ENCODE results near the gene KRTAP5-5. TPM values are rescaled to one million over a fixed set of nuclear protein-coding genes. Genes with fewer than 3 reads are reported as not detected.

Gene KRTAP5-5
- total and polyA plus RNA-seq, 2 donors (not counting 3 experiments of a cell fraction or from before 2014, with no cell fraction given): not detected

DNA sequence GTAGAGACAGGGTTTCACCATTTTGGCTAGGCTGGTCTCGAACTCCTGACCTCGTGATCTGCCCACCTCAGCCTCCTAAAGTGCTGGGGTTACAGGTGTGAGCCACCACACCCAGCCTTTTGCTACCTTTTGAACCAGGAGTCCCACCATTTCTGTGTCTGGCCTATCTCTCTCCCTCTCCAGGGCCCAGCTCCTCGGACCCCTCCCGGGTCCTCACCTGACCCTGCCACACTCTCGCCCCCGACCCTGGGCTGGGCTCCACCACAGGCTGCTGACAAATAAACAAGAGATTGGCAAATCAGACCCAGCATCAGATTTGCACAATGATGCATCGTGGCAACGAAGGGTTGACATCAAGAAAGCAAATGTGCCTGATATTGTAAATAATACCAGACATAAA lies 8.8 kb downstream of the KRTAP5-5 start:
- POLR2A ChIA-PET: no interaction called here
- Histone ChIP-seq H3K9me3 (replicated peaks; ENCODE audit: control insufficient read depth, insufficient read depth, low read length) (no peaks in the 10 kb centered on the region), H3K4me3 (replicated peaks in 1 of 3; ENCODE audit: insufficient read depth in 1 of 3, low read depth in 1 of 3, low read length in 3 of 3) (no peak overlapping the region), H3K79me2 (ENCODE audit: control insufficient read depth, insufficient read depth, low read length) (no peaks in the 10 kb centered on the region), H3K27ac (ENCODE audit: insufficient read depth, low read depth, low read length) (no peak overlapping the region), H3K4me2 (ENCODE audit: insufficient read depth, low read length) (no peak overlapping the region), H3K4me1 (ENCODE audit: control insufficient read depth, extremely low read depth, insufficient read depth, low read length) (peaks cover 11% of the 10 kb centered on the region), H4K20me1 (replicated peaks; ENCODE audit: control insufficient read depth, extremely low read depth, insufficient read depth, low read length) (no peaks in the 10 kb centered on the region), H3K9ac (replicated peaks; ENCODE audit: extremely low read depth, insufficient read depth, low read length) (no peak overlapping the region), H3K9me1 (replicated peaks; ENCODE audit: control insufficient read depth, extremely low read depth, insufficient read depth, low read length) (no peaks in the 10 kb centered on the region), H3K27me3 (ENCODE audit: control insufficient read depth in 2 of 2, insufficient read depth in 2 of 2, low read length in 2 of 2) (peaks cover 2 to 3% of the 10 kb centered on the region in 2 experiments), H3K36me3 (ENCODE audit: control insufficient read depth in 2 of 2, extremely low read depth in 1 of 2, insufficient read depth in 2 of 2, low read length in 2 of 2) (no peaks in the 10 kb centered on the region), H2AFZ (ENCODE audit: low read depth, low read length) (no peak overlapping the region)
- CTCF ChIA-PET: interaction anchor here (1.2 to 4.9 kb wide), 3 partner anchors 12 to 194 kb away, joined by 3 to 74 read pairs (median 4); no protein-coding TSS in a partner anchor
- no peak for FAIRE-seq
- intact Hi-C loops (cut with micrococcal nuclease): loop anchor here (5.0 kb wide), 1 partner anchor 51 kb away; the partner anchor contains the start of gene KRTAP5-1
- no peak for TF ChIP-seq MYC (IDR thresholded peaks at IDR 0.05; ENCODE audit: low read depth, low read length)
- no peak for TF ChIP-seq POLR2A (IDR thresholded peaks at IDR 0.05; ENCODE audit: low read depth, low read length)
- no peak for TF ChIP-seq EZH2 (IDR thresholded peaks at IDR 0.05; ENCODE audit: borderline replicate concordance, low read depth, low read length, severe bottlenecking)
- TF ChIP-seq FOS (IDR thresholded peaks at IDR 0.05; ENCODE audit: borderline replicate concordance, insufficient read depth, low read length): no peak
- TF ChIP-seq, protein P1, sequence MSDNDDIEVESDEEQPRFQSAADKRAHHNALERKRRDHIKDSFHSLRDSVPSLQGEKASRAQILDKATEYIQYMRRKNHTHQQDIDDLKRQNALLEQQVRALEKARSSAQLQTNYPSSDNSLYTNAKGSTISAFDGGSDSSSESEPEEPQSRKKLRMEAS (IDR thresholded peaks at IDR 0.05; ENCODE audit: insufficient read depth, insufficient read length): no peak
- no peak for TF ChIP-seq JUN (IDR thresholded peaks at IDR 0.05; ENCODE audit: borderline replicate concordance, insufficient read depth, insufficient read length, low read depth)
- TF ChIP-seq, protein P2, sequence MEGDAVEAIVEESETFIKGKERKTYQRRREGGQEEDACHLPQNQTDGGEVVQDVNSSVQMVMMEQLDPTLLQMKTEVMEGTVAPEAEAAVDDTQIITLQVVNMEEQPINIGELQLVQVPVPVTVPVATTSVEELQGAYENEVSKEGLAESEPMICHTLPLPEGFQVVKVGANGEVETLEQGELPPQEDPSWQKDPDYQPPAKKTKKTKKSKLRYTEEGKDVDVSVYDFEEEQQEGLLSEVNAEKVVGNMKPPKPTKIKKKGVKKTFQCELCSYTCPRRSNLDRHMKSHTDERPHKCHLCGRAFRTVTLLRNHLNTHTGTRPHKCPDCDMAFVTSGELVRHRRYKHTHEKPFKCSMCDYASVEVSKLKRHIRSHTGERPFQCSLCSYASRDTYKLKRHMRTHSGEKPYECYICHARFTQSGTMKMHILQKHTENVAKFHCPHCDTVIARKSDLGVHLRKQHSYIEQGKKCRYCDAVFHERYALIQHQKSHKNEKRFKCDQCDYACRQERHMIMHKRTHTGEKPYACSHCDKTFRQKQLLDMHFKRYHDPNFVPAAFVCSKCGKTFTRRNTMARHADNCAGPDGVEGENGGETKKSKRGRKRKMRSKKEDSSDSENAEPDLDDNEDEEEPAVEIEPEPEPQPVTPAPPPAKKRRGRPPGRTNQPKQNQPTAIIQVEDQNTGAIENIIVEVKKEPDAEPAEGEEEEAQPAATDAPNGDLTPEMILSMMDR (IDR thresholded peaks at IDR 0.05; ENCODE audit: extremely low read depth in 1 of 2, insufficient read depth in 1 of 2, low read depth in 1 of 2, low read length in 2 of 2): no peak
- no peak for TF ChIP-seq GATA2 (IDR thresholded peaks at IDR 0.05; ENCODE audit: insufficient read depth, insufficient read length, low read depth, low read length)
- TF ChIP-seq POLR2AphosphoS5 (IDR thresholded peaks at IDR 0.05; ENCODE audit: insufficient read depth, low read depth, low read length): no peak
- DNase-seq (ENCODE audit: low read depth, low spot score): no peak
- no TSS peak for BruUV-seq (replicated peaks)
- dilution Hi-C loops (cut with MboI; ENCODE audit: extremely low pct_ligation_motif_present, low sequenced_read_pairs): no loop called here
